GM21360 (cell line): ENCODE results near the gene SLC35F6.

Source experiments
- ATAC-seq: cut with Tn5 transposase; IDR thresholded peaks from one replicate; pipeline ENCODE4 v1.9.1; 2021; ENCODE audit warnings: mild to moderate bottlenecking, moderate library complexity; ENCODE audit not compliant: unreplicated experiment

The SLC35F6 gene

GRCh38 chr2:26764078-26764887 is at the start of gene SLC35F6:
Gene SLC35F6, plus strand, starts transcription at chr2:26764284. Its CDS starts 66 bp downstream, at chr2:26764350.
- ATAC-seq = peak; percentile 78

- ATAC-seq = no peak
These were observed 48.4 kb upstream of the SLC35F6 start for GRCh38 chr2:26715528-26716270.

- no peak for ATAC-seq
These were observed 47.7 kb upstream of the SLC35F6 start for GRCh38 chr2:26716340-26716739.

- no peak for ATAC-seq
These were observed 47.3 kb upstream of the SLC35F6 start for GRCh38 chr2:26716769-26717168.

GRCh38 chr2:26717362-26717761 is 46.7 kb upstream of the SLC35F6 start:
- ATAC-seq = no peak

GRCh38 chr2:26718949-26719686 is 45.0 kb upstream of the SLC35F6 start:
- no peak for ATAC-seq

- no peak for ATAC-seq
These were observed 43.6 kb upstream of the SLC35F6 start for GRCh38 chr2:26720322-26721114.

GRCh38 chr2:26721115-26722032 is 42.7 kb upstream of the SLC35F6 start:
- no peak for ATAC-seq

- ATAC-seq = no peak
These were observed 41.8 kb upstream of the SLC35F6 start for GRCh38 chr2:26722328-26722727.

GRCh38 chr2:26722911-26723310 is 41.2 kb upstream of the SLC35F6 start:
- no peak for ATAC-seq

- no peak for ATAC-seq
These were observed 40.6 kb upstream of the SLC35F6 start for GRCh38 chr2:26723475-26723874.

GRCh38 chr2:26723991-26724750 is 39.9 kb upstream of the SLC35F6 start:
- ATAC-seq = no peak

GRCh38 chr2:26724784-26725520 is 39.1 kb upstream of the SLC35F6 start:
- no peak for ATAC-seq

- ATAC-seq = no peak
These were observed 38.6 kb upstream of the SLC35F6 start for GRCh38 chr2:26725521-26725820.

GRCh38 chr2:26726228-26726627 is 37.9 kb upstream of the SLC35F6 start:
- ATAC-seq = no peak

- ATAC-seq = no peak
These were observed 36.2 kb upstream of the SLC35F6 start for GRCh38 chr2:26727641-26728561.

GRCh38 chr2:26729311-26729710 is 34.8 kb upstream of the SLC35F6 start:
- ATAC-seq = no peak
